Right forelimb (tissue), 1 donor: ENCODE results near the gene IGFL2.
"Not testable (repeated sequence)": the region's sequence is repeated elsewhere in the genome, so short reads cannot be mapped to it uniquely, and the experiment has no call there.

Experiments
- DNase-seq: peaks from one replicate; pipeline ENCODE4 v3.0.0-alpha.2; 2018

IGFL2 gene

DNA sequence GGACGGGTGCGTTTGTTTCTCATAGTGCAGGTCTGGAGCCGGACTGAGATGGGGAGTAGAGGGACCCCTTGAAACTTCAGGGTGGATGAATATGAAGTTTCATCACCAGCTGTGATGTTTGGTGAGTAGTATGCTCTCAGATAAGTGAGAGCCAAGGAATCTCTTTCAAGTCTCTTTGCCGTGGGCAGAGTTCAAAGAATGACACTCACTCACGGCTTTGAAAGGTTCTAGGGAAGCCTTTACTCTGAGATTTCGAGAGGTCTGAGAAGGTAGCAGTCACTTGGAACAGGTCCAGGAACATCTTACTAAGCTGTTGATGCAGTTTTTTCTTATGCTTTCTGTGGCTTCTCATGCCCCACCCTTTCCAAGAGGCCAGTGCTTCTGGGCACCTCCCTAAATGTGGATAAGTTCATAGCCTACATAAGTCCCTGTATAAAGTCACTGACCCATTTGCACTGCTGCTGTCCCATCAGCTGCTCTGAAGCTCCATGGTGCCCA lies at the start of gene IGFL2:
Gene IGFL2, plus strand, starts transcription at position 448 of the 498 bp plus-strand sequence. Its CDS starts 41 bp downstream, at position 489.
- no peak for DNase-seq

DNA sequence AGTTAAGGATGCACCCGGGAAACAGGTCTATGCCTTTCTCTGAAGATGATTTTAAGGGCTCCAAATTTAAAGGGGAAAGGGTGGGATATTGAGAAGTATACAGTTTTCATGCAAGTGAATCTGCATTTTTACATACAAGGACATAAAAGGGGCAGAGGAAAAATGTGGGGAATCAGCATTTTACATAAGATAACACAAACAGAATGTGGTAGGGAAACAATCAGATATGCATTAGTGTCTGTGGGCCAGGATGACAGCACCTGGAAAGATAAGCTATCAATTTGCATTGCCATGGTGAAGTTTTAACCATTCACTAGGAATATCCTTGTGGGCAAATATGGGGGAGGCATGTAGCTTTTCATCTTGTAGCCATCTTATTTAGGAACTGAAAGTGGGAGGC lies 47.7 kb upstream of the IGFL2 start:
- no peak for DNase-seq

DNA sequence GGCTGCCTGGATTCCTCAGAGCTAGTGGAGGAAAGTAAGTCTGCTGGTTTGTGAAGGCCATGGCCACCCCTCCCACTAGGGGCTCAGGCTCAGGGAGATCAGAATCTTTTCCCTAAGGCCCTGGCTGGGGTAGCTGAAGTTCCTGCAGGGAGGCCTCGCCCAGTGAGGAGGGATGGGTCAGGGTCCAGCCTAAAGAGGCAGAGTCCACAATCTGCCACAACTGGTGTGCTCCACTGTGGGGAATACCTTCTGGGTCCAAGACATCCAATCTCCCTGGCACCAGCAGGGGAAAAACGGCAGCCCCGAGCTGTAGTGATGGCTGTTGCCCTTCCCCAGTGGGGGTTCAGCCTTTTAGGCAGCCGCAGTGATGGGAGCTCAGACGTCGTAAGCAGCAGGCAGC lies 46.7 kb upstream of the IGFL2 start:
- no peak for DNase-seq

- DNase-seq, result not testable (repeated sequence)
These were observed 45.7 kb upstream of the IGFL2 start for GRCh38 chr19:46102333-46102732.

DNA sequence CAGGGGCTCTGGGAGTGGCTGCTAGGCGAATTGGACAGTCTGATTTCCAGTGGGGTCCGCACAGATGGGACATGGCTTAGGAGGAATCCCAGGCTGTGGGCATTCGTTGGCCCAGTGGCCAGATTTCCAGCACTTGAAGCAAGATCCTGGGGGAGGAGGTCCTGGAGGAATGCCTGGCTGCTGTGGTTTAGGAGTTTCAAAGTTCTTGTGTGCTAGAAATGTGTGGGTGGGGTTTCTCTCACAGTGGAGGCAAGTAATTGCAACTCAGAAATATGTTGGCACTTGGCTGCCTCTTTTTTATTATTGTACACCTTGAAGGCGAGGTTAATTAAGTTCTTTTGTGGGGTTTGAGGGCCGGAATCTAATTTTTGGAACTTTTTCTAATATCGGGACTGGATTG lies 40.7 kb upstream of the IGFL2 start:
- no peak for DNase-seq

- DNase-seq, result no peak
These were observed 38.2 kb upstream of the IGFL2 start for GRCh38 chr19:46109876-46110275.

DNA sequence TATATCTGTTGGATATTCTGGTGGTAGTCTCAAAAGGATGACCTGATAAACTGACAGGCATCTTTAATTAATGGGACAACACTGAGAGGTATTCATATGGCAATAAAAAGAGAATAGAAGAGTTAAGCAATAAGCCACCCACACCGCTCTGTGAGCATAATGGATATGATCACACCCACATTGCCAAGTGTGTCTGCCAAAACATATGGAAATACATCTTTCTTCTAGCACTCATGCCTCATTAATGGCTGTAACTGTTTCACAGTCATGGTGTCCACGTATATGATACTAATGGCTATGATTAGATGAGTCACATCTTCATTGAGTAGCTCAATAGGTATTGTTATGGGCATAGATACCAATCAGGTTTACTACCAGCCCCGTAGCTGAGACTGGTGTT lies 36.7 kb upstream of the IGFL2 start:
- no peak for DNase-seq

GRCh38 chr19:46112527-46112926 lies 35.5 kb upstream of the IGFL2 start:
- no peak for DNase-seq

DNA sequence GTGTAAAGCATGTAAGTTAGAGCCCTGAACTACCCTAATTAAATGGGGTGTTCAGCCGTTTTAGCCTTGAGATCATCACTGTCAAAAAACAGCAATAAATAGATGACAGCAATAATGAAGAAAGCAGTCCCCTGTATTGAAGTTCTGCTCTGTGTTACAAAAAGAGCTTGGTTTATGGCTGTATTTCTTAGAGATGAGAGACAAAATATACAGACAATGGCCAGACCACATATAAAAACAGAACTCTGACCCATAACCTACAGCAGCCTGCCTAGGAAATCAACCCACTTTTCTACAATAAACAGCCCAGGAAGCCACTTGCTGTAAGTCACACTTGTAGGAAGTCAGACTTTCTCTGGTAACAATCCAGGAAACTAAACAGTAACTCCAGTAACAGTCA lies 34.3 kb upstream of the IGFL2 start:
- no peak for DNase-seq

DNA sequence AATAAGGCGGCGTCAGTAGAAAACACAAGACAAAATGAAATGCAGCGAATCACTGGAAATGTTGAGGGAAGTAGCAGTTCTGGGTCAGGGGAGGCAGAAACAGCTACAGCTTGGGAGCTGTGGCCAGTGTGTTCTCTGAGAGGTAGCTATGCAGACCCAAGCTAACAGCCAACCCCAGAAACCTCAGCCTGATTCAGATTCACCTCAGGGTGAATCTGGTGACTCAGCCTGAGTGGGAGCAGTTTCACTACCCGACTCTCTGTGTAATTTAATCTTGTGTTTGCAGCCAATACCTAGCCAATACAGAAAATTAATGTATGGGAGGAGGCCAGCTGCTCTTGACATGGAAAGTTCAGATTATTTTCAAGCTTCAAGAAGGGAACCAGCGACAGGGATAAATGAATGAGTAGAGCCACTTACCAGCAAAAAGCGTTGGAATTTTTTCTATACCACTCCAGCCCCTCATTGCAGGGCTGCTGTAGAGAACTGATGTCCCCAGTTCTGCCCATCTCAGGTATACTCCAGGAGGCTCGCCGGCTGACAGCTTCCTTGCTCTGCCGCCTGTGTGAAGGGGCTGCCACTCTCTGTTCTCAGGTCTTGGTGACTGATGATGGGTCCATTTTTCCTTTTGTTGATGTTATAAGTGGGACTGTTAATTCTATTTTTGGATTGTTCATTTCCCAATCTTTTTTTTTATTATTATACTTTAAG lies 32.5 kb upstream of the IGFL2 start:
- DNase-seq, result no peak

DNA sequence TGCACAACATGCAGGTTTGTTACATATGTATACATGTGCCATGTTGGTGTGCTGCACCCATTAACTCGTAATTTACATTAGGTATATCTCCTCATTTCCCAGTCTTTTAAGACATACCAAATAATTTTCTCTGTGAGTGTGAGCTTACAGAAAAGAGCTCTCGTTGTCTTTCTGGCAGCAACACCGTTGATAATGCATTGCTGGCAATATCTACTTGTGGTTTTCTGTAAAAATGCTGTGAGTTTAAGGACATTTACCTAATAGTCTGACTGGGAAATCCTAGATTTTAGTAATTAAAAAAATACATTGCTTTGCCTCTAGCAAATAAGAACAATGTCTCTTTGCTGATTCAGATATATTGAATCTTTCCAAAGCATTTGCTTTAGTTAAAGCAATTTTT lies 31.9 kb upstream of the IGFL2 start:
- DNase-seq, result no peak

GRCh38 chr19:46118136-46118535 lies 29.9 kb upstream of the IGFL2 start:
- no peak for DNase-seq

DNA sequence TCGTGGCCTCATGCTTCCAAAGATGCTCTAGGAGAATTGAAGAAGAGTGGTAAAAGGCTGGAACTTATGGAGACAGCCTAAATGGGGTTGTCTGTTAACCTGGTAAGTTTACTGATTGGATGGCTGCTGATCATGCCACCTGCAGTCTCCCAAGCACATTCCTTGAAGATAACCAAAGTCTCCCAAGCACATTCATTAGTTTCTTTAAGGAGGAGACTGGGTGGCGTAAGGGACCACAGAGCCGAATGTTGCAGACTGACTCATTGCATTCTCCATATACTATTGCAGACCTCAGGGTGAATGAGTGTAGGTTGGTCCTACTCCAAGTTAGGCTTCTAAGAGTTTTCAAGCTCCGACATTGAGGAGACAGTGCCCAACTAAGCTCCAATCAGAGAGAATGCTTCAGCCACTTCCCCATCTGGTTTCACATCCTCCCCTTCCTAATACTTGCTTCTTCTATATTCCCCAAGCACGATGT lies 23.4 kb upstream of the IGFL2 start, which contains the start of gene IGFL3:
Gene IGFL3, minus strand, starts transcription at position 51 of the 478 bp plus-strand sequence. Its CDS starts 39 bp downstream, at position 12.
- no peak for DNase-seq

DNA sequence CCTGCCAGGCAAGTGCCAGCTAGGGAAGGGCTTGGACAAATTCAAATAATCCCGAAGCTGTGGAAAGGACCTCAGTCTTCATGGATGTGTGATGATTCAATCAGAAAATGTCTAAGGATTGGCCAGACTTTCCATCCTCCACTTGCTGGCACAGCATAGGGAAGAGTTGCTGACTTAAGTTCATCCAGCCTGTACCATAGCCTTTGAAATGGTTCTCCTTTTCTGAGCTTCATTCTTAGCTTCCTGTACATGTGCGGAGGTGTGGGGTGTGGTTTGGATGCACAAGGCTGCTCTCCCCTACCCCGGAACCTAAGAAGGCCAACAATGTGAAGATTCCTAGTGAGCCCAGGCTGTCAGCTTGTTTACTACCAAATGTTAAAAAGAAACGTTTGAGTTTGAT lies 22.6 kb upstream of the IGFL2 start:
- DNase-seq, result no peak

- no peak for DNase-seq
These were observed 21.9 kb upstream of the IGFL2 start for GRCh38 chr19:46126086-46126580.

DNA sequence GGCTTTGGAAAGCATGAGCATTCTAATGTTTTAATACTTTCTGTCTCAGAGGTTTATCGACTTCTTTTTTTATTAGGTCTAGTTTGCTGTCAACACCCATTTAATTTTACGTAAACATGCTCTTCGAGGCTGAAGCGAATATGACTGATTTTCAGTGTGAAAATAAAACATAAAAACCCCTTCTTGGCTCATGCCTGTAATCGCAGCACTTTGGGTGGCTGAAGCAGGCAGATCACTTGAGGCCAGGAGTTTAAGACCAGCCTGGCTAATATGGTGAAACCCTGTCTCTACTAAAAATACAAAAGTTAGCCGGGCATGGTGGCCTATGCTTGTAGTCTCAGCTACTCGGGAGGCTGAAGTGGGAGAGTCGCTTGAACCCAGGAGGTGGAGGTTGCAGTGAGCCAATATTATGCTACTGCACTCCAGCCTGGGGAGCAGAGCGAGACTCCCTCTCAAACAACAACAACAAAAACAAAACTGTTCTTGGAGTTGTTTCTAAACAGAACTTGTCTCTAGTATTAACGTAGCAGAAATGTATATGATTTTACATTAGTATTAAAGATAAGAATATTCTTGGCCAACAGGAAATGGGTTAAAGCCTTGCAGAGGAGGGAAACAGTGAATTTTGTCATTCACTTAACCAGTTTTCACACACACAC lies 16.4 kb upstream of the IGFL2 start:
- no peak for DNase-seq

GRCh38 chr19:46132508-46133100 lies 15.4 kb upstream of the IGFL2 start:
- DNase-seq, result no peak

DNA sequence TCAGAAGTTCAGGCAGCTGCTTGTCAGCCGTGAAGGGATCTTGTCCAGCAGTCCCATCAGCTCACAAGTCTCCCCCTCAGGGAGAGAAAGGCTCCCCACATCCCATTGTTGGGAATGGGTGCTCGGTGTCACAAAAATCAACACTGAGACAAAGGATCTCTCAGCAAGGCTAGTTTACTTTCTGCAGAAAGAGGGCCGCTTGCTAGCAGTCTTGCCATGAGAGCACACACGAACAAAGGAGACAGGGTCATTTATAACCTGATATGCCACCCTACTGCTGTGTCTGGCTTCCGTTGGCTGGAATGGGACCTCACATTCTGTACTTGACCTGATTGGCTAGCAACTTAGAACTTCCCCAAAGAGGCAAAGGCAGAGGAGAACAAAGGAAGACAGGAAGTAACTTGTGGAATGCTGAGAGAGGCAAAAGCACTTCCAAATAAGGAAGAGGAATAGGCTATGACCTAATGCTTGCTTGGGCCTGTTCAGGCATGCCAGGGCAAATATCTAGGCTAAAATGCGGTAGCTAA lies 14.9 kb upstream of the IGFL2 start:
- DNase-seq, result no peak

DNA sequence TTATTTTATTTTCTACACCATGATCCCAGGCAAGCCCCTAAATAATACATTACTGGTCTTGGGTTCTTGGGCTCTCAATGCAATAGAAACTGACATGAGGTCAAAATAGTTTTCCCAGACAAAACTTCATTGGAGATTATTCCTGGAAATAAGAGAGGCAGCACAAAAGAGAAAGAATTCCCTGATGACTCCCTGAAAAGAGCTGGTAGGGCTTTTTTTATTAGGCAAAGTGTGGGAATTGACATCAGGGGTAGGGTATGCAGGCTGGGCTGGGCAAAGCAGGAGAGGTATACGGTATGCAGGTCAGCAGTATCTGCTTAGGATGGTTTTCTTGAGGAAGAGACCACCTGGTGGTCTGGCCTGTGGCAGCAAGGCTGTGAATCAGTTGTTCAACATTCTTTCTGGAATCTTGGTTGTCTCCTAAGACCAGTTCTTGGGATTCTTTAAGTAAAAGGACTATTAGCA lies 14.2 kb upstream of the IGFL2 start:
- DNase-seq, result no peak

- DNase-seq, result no peak
These were observed 13.5 kb upstream of the IGFL2 start for GRCh38 chr19:46134527-46134926.

GRCh38 chr19:46137915-46138473 lies 10.0 kb upstream of the IGFL2 start:
- DNase-seq, result no peak

DNA sequence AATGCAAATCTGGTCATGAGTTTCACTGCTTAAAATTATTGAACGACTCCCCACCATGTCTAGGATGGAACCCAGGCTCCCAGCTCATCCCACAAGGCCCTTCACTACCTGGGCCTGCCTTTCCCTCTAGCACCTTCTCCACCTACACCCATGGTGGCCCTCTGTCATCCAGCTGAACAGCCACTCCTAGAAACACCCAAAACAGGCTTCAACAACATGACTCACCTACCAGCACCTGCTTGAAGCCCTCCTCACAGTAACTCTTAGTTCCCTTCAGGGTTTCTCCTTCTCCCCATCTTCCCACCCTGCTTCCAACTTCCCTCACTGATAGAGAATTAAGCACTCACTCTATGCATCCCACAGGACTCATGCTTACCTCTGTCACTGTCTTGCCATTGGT lies 6.6 kb upstream of the IGFL2 start:
- no peak for DNase-seq

- DNase-seq, result no peak
These were observed 5.7 kb upstream of the IGFL2 start for GRCh38 chr19:46142294-46142693.
